Activated CD4-positive, alpha-beta T cell treated with anti-CD3 and anti-CD28 coated beads, Interleukin-2, amount 50 U/mL, for 16 hours (primary cell): Measurements from ENCODE around the gene PPDPF.

Source experiments
- DNase-seq: peaks from one replicate; pipeline ENCODE4 v3.0.0-alpha.2; 2020

PPDPF gene

GRCh38 chr20:63522091-63522868, 1.7 kb downstream of the PPDPF start:
- no peak for DNase-seq

- DNase-seq: no peak
These were observed 2.5 kb downstream of the PPDPF start for GRCh38 chr20:63522981-63523611.

GRCh38 chr20:63525185-63525584, 4.6 kb downstream of the PPDPF start:
- no peak for DNase-seq

- DNase-seq: no peak
These were observed 5.4 kb downstream of the PPDPF start for GRCh38 chr20:63525971-63526370.

GRCh38 chr20:63527184-63527583, 6.6 kb downstream of the PPDPF start:
- no peak for DNase-seq

- DNase-seq: no peak
These were observed 8.8 kb downstream of the PPDPF start for GRCh38 chr20:63529180-63529860.

- DNase-seq: no peak
These were observed 9.6 kb downstream of the PPDPF start for GRCh38 chr20:63529861-63530787.

- DNase-seq: no peak
These were observed 10.2 kb downstream of the PPDPF start for GRCh38 chr20:63530788-63531160.

GRCh38 chr20:63531686-63532448, 11.3 kb downstream of the PPDPF start:
- DNase-seq: no peak

- DNase-seq: no peak
These were observed 11.9 kb downstream of the PPDPF start for GRCh38 chr20:63532449-63532971.

- no peak for DNase-seq
These were observed 12.8 kb downstream of the PPDPF start for GRCh38 chr20:63533388-63533787.

GRCh38 chr20:63533871-63534393, 13.4 kb downstream of the PPDPF start:
- DNase-seq: no peak

GRCh38 chr20:63534427-63534830, 13.9 kb downstream of the PPDPF start:
- no peak for DNase-seq

- DNase-seq: no peak
These were observed 14.5 kb downstream of the PPDPF start for GRCh38 chr20:63534831-63535651.

GRCh38 chr20:63536241-63536977, 15.8 kb downstream of the PPDPF start:
- DNase-seq: no peak

- peak; percentile 49 for DNase-seq
These were observed 16.5 kb downstream of the PPDPF start, which contains the start of gene PTK6 for GRCh38 chr20:63536997-63537524. Gene PTK6 (minus strand): TSS chr20:63537376. CDS start chr20:63537314, 62 bp downstream.

GRCh38 chr20:63537525-63538203, 17.1 kb downstream of the PPDPF start:
- DNase-seq: peak; percentile 98

- peak; percentile 16 for DNase-seq
These were observed 17.9 kb downstream of the PPDPF start for GRCh38 chr20:63538204-63539091.
